Measurements from ENCODE around the gene ACAP2.
"Not testable (repeated sequence)": the region's sequence is repeated elsewhere in the genome, so short reads cannot be mapped to it uniquely, and the experiment has no call there.

The ACAP2 gene

DNA sequence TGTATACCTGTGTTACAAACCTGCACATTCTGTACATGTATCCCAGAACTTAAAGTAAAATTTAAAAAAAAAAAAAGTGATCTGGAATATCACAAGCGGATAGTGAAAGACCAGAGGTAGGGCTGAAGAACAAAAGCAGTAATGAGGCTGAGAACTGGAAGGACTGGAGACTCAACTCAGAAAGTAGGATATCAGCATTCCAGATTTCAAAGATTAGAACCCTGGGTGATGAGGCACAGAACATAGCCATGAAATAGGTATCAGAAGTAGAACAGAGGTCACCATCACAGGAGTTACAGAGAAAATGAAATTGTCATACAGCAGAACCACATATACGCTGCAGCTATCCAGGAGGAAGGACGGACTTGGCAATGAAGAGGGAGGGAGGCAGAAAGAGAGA is 56.1 kb downstream of the ACAP2 start:
- DNase-seq: no peak

DNA sequence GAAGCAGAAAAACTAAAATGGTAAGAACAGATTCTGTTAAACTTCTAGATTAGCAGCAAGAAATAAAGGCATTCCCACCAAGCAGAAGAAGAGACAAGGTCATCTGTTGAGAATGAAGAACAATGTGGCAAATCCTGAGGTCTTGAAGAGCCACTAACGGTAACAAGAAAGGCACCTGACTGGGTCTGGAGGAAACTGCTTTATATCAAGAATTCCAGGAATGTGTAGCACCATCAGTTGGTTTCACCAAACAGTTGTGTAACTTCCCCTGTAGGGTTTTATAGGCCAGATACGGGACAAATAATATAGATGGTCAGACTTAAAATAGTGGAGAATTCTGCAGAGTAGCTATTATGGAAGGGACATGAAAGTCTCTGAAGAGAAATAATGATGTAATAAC is 57.3 kb downstream of the ACAP2 start:
- no peak for DNase-seq

GRCh38 chr3:195384952-195385351 is 57.9 kb downstream of the ACAP2 start:
- no peak for DNase-seq

DNA sequence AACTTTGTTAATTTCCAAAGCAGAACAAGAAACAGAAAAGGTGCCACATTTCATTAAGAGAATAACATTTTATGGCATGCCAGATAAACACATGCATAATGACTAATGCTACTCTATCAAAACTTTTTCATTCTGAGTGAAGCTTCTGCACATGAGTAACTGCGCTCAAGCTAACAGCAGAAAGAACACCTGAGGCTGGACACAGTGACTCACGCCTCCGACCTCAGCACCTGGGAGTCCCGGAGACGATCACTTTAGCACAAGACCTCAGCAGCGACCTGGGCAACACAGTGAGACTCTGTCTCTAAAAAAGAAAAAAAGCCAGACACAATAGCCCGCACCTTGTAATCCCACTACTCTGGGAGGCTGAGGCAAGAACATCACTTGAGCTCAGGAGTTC is 70.6 kb downstream of the ACAP2 start:
- DNase-seq: no peak

DNA sequence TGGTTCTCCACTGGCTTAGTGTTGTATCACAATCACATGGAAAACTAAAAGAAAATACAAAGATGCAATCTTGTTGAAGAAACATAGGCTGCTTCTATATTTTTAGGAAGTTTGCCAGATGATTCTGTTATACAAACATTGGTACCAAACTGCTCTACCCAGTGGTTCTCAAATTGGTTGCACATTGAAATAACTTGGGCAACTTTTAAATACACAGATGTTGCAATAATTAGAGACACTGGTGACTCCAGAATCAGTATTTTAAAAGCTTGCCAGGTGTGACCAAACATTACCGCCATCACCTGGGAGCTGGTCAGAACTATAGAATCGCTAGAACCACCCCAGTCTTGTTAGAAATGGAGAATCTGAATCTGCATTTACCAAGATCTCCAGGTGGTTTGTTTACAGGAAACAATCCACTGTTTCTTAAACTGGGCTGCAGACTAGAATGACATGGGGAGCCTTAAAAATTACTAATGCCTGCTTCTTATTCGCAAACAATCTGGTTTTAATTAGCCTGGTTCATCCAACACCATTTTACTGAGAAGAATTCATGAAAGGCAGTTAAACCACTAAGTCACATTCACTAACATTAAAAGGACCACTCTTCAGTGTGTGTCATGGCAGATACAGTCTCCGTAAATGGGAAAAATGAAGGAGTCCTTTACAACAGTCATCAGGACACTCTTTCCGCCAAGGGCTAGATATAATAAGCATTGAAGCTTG is 76.5 kb downstream of the ACAP2 start:
- DNase-seq: no peak

- DNase-seq: no peak
Observed at GRCh38 chr3:195365371-195365770, 77.4 kb downstream of the ACAP2 start.

DNA sequence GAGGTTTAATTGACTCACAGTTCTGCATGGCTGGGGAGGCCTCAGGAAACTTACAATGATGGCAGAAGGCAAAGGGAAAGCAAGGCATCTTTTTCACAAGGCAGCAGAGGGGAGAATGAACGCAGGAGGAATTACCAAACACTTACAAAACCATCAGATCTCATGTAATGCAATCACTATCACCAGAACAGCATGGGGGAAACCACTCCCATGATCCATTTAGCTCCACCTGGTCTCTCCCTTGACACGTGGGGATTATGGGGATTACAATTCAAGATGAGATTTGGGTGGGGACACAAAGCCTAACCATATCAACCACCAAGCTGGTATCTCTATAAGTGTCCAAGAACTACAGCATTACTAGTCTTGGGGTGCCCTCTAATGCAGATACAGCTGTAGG is 85.0 kb downstream of the ACAP2 start:
- not testable (repeated sequence) for DNase-seq

DNA sequence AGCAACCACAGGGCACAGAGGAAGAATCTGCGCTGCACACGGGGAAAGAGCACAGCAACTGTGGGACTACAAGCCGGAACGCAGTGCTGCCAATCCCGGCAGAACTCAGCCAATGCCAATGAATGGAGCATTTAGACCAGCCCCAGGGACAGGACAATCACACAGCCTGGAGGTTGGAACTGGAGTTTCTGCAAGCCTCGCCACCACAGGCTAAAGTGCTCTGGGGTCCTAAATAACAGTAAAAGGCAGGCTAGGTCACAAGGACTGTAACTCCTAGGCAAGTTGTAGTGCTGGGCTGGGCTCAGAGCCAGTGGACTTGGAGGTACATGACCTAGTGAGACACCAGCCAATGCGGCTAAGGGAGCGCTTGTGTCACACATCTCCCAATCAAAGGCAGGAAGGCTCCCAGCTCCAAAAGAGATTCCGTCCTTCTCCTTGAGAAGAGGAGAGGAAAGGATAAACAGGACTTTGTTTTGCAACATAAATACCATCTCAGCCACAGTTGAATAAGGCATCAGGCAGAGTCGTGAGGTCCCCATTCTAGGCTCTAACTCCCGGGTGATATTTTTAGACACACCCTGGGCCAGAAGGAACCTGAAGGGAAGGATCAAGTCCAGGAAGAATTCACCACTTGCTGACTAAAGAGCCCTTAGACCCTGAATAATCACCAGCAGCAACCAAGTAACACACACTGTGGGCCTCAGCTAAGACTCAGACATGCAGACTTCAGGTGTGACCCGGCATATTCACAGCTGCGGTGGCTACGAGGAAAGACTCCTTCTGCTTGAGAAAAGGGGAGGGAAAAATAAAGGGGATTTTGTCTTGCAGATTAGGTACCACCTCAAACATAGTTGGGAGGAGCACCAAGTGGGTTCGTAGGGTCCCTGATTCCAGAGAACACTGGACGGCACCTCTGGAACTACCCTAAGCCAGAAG is 86.4 kb downstream of the ACAP2 start:
- no peak for DNase-seq

- DNase-seq: not testable (repeated sequence)
Observed at GRCh38 chr3:195354009-195354408, 88.8 kb downstream of the ACAP2 start.

DNA sequence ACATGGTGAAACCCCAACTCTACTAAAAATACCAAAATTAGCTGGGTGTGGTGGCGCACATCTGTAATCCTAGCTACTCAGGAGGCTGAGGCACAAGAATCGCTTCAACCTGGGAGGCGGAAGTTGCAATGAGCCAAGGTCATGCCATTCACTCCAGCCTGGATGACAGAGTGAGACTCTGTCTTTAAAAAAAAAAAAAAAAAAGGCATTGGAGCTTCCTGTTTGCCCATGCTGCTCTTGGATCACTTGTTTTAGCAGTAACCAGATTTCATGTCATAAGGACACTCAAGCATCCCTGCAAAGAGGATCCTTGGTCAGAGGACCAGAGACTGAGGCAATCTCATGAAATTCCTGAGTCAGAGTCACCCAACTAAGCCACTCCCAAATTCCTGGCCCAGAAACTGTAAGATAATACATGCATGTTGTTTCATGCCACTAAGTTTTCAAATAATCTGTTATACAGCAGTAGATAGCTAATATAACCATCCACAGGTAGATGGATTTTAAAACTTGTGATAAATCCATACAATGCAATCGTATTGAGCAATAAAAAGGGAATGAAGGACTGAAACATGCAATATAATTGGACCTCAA is 89.8 kb downstream of the ACAP2 start:
- DNase-seq: no peak

- no peak for DNase-seq
Observed at GRCh38 chr3:195348426-195349115, 94.2 kb downstream of the ACAP2 start.

GRCh38 chr3:195337747-195338146 is 105.1 kb downstream of the ACAP2 start:
- no peak for DNase-seq

GRCh38 chr3:195334967-195335366 is 107.9 kb downstream of the ACAP2 start:
- no peak for DNase-seq

GRCh38 chr3:195319060-195319459 is 123.8 kb downstream of the ACAP2 start:
- DNase-seq: no peak

DNA sequence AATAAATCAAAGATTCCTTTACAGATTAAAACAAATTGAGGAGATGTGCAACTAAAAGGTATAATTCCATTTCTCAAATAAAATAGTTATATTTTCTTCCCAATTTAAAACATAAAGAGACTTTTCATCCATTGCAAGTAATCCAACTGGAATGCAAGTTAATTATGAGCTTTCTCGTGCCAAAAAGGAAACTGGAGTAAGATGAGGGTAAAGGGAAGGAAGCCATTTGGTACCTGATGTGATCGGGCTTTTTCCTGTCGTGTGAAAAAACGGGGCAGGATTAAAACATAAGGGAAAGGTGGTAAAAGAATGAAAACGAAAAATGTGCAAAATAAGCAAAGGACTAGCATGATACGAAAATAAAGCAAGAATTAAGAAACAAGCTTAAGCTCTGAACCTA is 130.1 kb downstream of the ACAP2 start:
- no peak for DNase-seq

- no peak for DNase-seq
Observed at GRCh38 chr3:195307711-195308110, 135.1 kb downstream of the ACAP2 start.

DNA sequence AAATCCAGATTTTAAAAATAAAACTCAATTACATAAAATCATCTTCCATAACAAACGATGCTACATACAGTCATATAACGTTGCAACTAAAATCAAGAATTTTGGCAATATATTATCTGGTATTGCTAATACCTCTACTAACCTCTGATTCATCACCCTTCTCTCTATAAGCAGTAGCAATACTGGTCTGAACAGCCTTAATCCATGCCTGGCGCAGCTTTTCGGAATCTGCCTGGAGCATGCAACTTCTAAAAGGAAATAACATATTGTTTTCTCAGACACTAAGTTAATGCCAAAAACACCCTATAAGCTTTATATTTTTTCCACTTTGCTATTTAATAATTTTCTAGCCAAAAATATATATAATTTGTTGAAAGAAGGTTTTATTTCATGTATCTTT is 136.5 kb downstream of the ACAP2 start:
- no peak for DNase-seq

- DNase-seq: no peak
Observed at GRCh38 chr3:195302431-195302830, 140.4 kb downstream of the ACAP2 start.

DNA sequence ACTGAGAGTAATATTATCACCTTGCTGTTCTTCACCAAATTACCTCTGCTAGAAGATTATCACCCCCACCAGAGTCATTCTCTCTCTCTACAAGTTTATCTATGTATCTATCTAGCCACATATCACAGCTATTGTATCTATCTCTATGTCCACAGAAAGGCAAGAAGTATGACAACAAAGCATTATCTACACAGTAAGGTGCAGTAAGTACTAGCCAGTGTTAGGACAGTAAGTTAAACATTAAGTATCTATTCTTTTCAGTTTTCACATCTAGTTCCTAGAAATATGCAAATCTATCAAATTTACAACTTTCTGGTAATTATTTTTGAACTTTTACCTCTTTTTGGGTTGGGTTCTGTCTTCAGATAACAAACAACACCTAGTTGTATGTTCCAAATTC is 145.4 kb downstream of the ACAP2 start:
- DNase-seq: no peak

GRCh38 chr3:195296662-195297061 is 146.2 kb downstream of the ACAP2 start:
- no peak for DNase-seq

GRCh38 chr3:195291121-195291520 is 151.7 kb downstream of the ACAP2 start:
- DNase-seq: no peak

- DNase-seq: not testable (repeated sequence)
Observed at GRCh38 chr3:195290643-195291042, 152.2 kb downstream of the ACAP2 start.
